Activated CD8-positive, alpha-beta memory T cell treated with anti-CD3 and anti-CD28 coated beads, Interleukin-2, amount 50 U/mL, for 1 hour (primary cell): ENCODE measurements around the gene MRPL4.
"Not testable (repeated sequence)": the region's sequence is repeated elsewhere in the genome, so short reads cannot be mapped to it uniquely, and the experiment has no call there.

Source experiments
- DNase-seq: peaks from one replicate; pipeline ENCODE4 v3.0.0-alpha.2; 2020; ENCODE audit errors: extremely low read depth

The MRPL4 gene

DNA sequence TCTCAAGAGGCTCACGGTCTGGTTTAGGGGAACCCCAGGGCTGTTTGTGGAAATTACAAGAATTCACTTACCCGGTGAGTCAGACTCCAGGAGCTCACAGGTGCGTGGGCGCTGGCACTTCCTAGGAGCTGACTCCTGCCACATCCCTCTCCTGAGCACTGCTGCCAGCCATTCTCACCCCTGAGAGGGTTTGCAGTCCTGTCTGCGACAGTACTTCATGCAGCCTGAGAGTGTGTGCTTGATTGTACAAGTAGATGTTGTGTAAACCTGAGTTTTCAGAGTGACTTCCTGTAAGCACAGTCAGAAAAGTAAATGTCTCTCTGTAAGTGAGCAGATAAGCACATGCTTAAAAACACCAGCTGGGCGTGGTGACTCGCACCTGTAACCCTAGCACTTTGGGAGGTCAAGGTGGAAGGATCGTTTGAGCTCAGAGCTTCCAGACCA is 8.1 kb downstream of the MRPL4 start:
- DNase-seq: no peak

DNA sequence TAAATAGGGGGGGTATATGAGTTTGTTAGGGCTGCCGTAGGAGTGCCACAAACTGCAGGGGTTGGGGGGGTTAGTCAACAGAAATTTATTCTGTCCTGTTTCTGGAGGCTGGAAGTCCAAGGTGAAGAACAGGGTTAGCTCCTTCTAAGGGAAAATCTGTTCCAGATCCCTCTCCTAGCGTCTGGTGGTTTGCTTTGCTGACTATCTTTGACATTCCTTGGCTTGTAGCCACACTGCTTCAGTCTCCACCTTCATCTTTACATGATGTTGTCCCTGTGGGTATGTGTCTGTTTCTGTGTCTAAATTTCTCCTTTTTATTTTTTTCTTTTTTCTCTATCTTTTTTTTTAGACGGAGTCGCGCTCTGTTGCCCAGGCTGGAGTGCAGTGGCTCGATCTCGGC is 10.8 kb downstream of the MRPL4 start:
- DNase-seq: no peak

DNA sequence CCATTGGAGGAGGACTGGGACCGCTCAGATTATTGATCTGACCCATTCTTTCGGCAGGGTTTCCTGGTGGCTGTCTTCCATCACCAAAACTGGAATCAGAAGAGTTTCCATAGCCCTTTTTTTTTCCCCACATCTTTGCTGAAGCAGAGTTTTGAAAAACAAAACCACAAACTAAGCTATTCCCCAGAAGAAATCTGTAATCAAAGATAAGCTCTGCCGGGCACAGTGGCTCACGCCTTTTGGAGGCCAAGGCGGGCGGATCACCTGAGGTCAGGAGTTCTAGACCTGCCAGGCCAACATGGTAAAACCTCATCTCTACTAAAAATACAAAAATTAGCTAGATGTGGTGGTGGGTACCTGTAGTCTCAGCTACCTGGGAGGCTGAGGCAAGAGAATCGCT is 14.7 kb downstream of the MRPL4 start:
- no peak for DNase-seq

DNA sequence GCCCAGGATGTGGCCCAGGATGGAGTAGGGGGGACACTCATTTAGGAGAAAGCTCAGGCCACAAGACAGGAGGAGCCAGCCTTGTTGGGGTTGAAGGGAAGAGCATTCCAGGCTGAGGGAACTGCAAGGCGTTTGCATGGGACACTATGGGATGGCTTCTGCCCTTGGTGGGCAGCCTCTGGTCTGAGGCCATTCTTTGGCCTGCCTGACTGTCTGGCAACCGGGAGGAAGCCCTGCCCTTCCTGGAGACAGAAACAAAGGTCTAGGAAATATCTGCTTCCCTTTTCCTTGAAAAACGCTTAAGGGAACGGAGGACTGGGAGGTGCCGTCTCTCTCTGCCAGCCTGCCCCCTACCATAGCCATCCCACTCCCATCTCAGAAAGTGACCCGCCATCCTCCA is 16.1 kb downstream of the MRPL4 start:
- DNase-seq: no peak

DNA sequence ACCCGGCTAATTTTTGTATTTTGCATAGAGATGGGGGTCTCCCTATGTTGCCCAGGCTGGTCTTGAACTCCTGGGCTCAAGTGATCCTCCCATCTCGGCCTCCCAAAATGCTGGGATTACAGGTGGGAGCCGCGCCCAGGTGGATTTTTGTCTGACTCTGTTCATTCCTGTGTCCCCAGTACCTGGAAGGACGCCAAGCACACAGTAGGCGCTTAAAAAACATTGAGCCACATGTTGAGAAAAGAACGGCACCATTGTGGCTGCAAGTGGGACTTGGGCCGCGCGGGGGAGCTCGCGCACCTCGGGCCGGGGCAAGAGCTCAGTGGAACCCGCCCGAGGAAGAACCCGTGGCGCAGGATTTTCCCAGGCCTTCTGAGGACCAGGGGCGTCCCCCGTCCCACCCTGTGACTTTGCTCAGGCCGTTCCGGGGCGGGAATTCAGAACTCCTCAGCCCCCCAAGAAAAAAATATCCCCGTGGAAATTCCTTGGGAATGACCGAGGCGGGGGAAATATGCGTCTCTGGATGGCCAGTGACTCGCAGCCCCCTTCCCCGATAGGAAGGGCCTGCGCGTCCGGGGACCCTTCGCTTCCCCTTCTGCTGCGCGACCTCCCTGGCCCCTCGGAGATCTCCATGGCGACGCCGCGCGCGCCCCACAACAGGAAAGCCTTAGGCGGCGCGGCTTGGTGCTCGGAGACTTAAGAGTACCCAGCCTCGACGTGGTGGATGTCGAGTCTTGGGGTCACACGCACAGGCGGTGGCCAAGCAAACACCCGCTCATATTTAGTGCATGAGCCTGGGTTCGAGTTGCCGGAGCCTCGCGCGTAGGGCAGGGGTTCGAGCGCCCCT is 17.5 kb downstream of the MRPL4 start:
- DNase-seq: peak; percentile 39

DNA sequence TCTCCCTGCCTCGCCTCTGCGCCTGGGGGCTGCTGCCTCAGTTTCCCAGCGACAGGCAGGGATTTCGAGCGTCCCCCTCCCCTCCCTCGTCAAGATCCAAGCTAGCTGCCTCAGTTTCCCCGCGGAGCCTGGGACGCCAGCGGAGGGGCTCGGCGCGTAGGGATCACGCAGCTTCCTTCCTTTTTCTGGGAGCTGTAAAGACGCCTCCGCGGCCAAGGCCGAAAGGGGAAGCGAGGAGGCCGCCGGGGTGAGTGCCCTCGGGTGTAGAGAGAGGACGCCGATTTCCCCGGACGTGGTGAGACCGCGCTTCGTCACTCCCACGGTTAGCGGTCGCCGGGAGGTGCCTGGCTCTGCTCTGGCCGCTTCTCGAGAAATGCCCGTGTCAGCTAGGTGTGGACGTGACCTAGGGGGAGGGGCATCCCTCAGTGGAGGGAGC is 18.2 kb downstream of the MRPL4 start:
- DNase-seq: no peak

DNA sequence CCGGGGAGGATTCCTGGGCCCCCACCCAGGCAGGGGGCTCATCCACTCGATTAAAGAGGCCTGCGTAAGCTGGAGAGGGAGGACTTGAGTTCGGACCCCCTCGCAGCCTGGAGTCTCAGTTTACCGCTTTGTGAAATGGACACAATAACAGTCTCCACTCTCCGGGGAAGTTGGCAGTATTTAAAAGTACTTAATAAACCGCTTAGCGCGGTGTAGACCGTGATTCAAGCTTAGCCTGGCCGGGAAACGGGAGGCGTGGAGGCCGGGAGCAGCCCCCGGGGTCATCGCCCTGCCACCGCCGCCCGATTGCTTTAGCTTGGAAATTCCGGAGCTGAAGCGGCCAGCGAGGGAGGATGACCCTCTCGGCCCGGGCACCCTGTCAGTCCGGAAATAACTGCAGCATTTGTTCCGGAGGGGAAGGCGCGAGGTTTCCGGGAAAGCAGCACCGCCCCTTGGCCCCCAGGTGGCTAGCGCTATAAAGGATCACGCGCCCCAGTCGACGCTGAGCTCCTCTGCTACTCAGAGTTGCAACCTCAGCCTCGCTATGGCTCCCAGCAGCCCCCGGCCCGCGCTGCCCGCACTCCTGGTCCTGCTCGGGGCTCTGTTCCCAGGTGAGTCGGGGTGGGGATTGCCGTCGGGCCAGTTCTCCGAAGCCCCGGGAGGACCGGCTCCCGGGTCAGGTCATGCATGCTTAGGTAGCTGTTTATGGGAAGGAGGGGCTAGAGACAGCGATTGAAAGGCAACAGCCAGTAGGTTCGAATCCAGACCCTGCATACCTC is 18.8 kb downstream of the MRPL4 start, which contains the start of gene ICAM1:
Gene ICAM1 (plus strand): TSS at position 505 of the 779 bp plus-strand sequence. CDS start 40 bp downstream, at position 545.
- DNase-seq: peak; percentile 43

DNA sequence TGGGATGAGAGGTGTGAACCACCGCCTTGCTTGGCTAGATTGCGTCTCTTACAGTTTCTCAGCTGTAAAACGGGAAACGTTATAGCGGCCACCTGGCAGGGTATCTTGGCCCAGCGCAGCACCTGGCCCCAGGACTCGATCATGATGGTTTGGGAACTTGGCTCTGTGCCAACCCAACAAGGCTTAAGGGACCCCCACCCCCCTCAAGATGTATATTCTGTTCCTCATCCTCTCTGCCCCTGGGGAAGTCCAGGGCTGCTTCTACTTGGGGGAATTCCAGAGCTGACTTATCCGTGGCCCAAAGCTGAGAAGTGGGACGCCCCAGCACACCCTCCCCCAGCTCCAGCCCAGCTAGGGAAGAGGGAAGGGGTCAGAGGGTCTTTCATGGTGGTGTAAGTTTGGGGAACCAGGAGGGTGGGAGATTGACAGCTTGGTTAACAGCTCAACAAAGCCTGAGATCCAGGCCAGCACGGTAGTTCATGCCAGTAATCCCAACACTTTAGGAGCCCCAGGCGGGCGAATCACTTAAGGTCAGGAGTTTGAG is 19.6 kb downstream of the MRPL4 start:
- DNase-seq: no peak

DNA sequence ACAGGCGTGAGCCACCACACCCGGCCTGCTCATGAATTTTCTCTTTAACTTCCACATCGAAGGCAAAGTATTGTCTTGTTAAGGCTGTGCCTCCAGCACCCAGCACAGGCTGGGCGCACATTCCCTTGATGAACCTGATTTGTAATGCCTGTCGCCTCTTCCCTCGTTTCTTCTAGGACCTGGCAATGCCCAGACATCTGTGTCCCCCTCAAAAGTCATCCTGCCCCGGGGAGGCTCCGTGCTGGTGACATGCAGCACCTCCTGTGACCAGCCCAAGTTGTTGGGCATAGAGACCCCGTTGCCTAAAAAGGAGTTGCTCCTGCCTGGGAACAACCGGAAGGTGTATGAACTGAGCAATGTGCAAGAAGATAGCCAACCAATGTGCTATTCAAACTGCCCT is 22.6 kb downstream of the MRPL4 start:
- DNase-seq: no peak

DNA sequence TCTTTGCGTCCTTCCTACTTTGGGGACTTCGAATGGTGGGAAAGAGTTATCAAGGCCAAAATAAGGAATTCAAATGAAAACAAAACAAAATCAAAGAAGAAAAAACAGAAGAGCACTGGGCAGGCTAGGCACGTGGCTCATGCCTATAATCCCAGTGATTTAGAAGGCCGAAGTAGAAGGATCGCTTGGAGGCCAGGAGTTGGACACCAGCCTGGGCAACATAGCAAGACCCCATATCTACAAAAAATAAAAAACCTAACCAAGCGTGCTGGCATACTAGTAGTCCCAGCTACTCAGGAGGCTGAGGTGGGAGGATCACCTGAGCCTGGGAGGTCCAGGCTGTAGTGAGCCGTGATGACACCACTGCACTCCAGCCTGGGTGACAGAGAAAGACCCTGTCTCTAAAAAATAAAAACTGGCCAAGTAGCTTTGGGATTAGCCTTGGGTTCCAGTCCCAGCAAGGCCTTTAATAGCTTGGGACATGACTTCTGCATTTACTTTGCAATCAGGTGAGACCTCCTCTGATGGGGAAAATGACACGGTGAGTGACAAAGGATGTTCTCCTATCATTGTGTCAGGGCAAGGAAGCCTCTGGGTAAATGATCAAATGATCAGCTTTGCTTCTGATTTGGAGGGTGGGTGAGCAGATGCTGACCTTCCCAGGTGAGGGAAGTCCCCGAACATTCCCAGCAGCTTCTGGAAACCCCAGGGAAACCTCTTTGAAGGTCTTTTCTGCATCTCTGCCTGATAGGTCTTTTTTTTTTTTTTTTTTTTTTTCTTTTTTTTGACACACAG is 26.0 kb downstream of the MRPL4 start:
- no peak for DNase-seq

DNA sequence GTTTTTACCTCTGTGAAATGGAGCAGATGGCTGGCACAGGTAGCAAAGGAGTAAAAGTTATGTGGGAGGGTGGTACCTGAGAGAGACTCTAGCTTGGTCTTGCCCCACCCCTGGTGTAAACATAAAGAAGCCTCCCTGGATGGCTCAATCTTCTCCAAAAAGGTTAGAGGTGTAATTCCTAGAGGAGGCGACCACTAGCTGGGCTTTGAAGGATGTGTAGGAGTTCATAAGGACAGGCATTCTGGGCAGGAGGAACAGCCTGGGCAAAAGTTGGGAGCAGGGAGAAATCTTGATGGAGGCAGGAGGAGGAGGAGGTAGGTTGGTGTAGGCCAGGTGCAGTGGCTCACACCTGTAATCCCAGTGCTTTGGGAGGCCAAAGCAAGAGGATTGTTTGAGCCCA is 26.9 kb downstream of the MRPL4 start:
- DNase-seq: no peak

DNA sequence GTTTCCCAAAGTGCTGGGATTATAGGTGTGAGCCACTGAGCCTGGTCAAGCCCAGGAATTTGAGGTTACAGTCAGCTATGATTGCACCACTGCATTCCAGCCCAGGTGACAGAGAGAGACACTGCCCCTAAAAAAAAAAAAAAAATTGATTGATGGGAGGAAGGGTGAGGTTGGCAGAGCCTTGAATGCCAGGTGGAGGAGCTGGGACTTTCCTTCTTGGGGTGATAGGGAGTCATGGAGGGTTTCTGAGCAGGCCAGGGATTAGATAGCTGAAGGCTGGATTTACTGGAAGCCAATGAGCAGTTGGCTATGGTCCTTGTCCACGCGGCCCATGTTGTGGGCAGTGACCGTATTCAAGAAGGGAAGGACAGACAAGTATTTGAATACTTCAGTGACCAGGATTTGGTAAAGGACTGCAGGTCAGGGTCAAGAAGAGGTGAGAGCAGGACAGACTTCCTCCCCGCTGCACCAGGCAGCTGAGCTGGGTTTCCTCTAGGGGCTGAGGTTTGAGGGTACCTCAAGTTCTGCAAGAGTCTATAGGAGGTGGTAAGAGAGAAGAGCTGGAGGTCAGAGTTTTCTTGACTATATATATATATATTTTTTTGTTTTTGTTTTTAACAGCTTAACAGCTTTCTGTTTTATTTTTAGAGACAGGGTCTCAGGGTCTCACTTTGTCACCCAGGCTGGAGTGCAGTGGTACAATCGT is 27.9 kb downstream of the MRPL4 start:
- DNase-seq: no peak

DNA sequence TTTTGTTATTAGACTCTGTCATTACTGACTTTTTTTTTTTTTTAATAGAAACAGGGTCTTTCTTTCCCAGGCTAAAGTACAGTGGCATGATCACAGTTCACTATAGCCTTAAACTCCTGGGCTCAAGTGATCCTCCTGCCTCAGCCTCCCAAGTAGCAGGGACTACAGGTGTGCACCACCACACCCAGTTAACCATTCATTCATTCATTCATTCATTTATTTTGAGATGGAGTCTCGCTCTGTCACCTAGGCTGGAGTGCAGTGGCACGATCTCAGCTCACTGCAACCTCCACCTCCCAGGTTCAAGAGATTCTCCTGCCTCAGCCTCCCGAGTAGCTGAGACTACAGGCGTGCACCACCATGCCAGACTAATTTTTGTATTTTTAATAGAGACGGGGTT is 30.0 kb downstream of the MRPL4 start:
- DNase-seq: not testable (repeated sequence)

DNA sequence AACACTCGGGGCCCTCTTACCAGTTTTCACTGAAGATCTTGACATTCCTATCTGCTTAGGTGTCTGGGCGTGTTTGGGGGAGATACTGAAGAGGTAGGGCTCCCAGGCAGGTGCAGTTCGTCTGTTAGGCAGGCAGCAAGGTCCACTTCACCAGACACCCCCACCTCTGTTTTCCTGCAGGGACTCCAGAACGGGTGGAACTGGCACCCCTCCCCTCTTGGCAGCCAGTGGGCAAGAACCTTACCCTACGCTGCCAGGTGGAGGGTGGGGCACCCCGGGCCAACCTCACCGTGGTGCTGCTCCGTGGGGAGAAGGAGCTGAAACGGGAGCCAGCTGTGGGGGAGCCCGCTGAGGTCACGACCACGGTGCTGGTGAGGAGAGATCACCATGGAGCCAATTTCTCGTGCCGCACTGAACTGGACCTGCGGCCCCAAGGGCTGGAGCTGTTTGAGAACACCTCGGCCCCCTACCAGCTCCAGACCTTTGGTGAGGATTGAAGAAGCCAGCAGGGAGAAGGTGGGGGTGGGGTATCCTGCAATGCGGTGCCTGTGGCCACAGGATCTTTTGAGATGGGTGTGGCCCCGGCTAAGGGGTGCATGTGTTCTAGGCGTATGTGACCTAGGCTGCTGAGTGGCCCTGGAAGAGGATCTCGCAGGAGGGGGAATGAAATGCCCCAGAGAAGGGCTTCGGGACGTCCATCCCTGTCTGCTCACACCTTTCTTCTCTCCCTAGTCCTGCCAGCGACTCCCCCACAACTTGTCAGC is 31.5 kb downstream of the MRPL4 start:
- DNase-seq: no peak

DNA sequence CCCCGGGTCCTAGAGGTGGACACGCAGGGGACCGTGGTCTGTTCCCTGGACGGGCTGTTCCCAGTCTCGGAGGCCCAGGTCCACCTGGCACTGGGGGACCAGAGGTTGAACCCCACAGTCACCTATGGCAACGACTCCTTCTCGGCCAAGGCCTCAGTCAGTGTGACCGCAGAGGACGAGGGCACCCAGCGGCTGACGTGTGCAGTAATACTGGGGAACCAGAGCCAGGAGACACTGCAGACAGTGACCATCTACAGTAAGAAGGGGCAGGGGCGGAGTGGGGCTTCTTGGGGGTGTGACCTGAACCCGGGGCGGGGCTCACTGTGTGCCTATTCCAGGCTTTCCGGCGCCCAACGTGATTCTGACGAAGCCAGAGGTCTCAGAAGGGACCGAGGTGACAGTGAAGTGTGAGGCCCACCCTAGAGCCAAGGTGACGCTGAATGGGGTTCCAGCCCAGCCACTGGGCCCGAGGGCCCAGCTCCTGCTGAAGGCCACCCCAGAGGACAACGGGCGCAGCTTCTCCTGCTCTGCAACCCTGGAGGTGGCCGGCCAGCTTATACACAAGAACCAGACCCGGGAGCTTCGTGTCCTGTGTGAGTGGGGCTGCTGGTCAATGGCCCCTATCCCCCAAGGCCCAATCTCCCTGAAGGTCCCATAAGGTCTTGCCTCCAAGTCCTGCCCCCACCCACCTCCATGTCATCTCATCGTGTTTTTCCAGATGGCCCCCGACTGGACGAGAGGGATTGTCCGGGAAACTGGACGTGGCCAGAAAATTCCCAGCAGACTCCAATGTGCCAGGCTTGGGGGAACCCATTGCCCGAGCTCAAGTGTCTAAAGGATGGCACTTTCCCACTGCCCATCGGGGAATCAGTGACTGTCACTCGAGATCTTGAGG is 32.3 kb downstream of the MRPL4 start:
- DNase-seq: no peak

DNA sequence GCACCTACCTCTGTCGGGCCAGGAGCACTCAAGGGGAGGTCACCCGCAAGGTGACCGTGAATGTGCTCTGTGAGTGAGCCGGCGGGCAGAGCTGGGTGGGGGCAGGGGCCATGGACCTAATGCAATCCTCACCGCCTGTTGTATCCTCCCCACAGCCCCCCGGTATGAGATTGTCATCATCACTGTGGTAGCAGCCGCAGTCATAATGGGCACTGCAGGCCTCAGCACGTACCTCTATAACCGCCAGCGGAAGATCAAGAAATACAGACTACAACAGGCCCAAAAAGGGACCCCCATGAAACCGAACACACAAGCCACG is 32.9 kb downstream of the MRPL4 start:
- DNase-seq: no peak

DNA sequence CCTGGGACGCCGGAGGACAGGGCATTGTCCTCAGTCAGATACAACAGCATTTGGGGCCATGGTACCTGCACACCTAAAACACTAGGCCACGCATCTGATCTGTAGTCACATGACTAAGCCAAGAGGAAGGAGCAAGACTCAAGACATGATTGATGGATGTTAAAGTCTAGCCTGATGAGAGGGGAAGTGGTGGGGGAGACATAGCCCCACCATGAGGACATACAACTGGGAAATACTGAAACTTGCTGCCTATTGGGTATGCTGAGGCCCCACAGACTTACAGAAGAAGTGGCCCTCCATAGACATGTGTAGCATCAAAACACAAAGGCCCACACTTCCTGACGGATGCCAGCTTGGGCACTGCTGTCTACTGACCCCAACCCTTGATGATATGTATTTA is 33.4 kb downstream of the MRPL4 start:
- DNase-seq: no peak

DNA sequence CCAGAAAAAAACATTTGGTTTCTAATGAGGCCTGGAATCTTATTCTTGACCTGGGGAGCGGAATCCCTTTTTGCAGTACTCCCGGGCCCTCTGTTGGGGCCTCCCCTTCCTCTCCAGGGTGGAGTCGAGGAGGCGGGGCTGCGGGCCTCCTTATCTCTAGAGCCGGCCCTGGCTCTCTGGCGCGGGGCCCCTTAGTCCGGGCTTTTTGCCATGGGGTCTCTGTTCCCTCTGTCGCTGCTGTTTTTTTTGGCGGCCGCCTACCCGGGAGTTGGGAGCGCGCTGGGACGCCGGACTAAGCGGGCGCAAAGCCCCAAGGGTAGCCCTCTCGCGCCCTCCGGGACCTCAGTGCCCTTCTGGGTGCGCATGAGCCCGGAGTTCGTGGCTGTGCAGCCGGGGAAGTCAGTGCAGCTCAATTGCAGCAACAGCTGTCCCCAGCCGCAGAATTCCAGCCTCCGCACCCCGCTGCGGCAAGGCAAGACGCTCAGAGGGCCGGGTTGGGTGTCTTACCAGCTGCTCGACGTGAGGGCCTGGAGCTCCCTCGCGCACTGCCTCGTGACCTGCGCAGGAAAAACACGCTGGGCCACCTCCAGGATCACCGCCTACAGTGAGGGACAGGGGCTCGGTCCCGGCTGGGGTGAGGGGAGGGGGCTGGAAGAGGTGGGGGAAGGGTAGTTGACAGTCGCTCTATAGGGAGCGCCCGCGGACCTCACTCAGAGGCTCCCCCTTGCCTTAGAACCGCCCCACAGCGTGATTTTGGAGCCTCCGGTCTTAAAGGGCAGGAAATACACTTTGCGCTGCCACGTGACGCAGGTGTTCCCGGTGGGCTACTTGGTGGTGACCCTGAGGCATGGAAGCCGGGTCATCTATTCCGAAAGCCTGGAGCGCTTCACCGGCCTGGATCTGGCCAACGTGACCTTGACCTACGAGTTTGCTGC is 35.1 kb downstream of the MRPL4 start, which contains the start of gene ICAM4:
Gene ICAM4 (plus strand): TSS at position 153 of the 935 bp plus-strand sequence. CDS start 58 bp downstream, at position 211.
- no peak for DNase-seq
